Panc1 (cell line): ENCODE results near the gene ZDHHC4.

ENCODE experiments used
- POLR2AphosphoS5 ChIP-seq: IDR thresholded peaks from 2 replicates; pipeline ENCODE4 v1.6.1; 2012; ENCODE audit warnings: mild to moderate bottlenecking, low read depth, low read length, moderate library complexity
- SIN3A ChIP-seq: IDR thresholded peaks from 2 replicates; pipeline ENCODE4 v1.6.1; 2012; ENCODE audit warnings: low read depth, mild to moderate bottlenecking, low read length, moderate library complexity, borderline replicate concordance; ENCODE audit not compliant: insufficient read depth
- TCF7L2 ChIP-seq: IDR thresholded peaks from 2 replicates; pipeline ENCODE4 v1.6.1; 2011; ENCODE audit warnings: mild to moderate bottlenecking, low read depth, low read length, inconsistent platforms
- TF ChIP-seq, protein P1 (sequence below): fragments of 450-650 bp; IDR thresholded peaks from 2 replicates; pipeline ENCODE4 v1.5.1; 2017; ENCODE audit warnings: mild to moderate bottlenecking
- TF ChIP-seq, protein P2 (sequence below), 2 experiments: IDR thresholded peaks; 2 replicates each; pipeline ENCODE4 v1.6.1; 2011 to 2012; ENCODE audit warnings: low read depth in 2 of 2, control low read depth in 1 of 2, low read length in 1 of 2, mild to moderate bottlenecking in 1 of 2, moderate library complexity in 1 of 2; ENCODE audit not compliant: insufficient read depth in 1 of 2

DNA sequence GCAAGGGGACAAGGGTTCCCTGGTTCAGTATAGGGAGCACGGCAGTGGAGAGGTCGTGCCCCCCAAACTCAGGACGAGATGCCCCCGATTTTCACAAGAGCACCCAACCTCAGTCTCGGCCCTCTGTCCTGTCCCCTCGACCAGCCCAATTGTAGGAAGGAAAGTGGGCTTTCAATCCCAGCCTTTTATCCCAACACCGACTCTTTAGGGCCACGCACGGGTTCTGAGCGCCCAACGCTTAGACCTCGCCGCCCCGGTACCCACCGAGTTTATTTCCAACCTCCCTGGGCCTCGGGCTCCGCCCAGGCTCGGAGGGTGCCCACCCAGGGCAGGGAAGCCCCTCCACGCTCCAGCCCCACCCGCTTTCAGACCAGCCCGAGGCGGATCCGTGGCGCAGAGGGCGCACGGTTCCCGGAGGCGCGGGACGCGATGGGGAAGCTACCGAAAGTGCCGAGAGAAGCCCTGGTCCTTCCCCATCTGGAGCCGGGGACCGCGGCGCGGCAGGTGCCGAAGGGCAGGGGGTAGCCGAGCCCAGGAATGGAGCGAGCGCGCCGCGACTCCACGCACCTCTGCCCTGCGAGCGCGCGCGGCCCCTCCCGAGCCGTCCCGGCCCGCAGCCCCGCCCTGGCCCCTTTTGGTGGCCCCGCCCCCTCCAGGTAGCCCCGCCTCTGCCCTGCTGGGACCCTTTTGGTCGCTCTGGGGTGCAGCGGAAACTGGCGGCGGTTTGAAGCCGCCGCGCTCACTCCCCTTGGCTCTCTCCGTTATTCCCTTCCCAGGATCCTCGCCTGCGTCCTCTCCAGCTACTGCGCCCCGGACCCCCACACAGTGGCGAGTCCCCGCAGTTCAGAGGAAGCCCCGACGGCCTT is 46.4 kb upstream of the ZDHHC4 start:
- TF ChIP-seq, protein P1, sequence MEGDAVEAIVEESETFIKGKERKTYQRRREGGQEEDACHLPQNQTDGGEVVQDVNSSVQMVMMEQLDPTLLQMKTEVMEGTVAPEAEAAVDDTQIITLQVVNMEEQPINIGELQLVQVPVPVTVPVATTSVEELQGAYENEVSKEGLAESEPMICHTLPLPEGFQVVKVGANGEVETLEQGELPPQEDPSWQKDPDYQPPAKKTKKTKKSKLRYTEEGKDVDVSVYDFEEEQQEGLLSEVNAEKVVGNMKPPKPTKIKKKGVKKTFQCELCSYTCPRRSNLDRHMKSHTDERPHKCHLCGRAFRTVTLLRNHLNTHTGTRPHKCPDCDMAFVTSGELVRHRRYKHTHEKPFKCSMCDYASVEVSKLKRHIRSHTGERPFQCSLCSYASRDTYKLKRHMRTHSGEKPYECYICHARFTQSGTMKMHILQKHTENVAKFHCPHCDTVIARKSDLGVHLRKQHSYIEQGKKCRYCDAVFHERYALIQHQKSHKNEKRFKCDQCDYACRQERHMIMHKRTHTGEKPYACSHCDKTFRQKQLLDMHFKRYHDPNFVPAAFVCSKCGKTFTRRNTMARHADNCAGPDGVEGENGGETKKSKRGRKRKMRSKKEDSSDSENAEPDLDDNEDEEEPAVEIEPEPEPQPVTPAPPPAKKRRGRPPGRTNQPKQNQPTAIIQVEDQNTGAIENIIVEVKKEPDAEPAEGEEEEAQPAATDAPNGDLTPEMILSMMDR: no peak
- TF ChIP-seq, protein P2, sequence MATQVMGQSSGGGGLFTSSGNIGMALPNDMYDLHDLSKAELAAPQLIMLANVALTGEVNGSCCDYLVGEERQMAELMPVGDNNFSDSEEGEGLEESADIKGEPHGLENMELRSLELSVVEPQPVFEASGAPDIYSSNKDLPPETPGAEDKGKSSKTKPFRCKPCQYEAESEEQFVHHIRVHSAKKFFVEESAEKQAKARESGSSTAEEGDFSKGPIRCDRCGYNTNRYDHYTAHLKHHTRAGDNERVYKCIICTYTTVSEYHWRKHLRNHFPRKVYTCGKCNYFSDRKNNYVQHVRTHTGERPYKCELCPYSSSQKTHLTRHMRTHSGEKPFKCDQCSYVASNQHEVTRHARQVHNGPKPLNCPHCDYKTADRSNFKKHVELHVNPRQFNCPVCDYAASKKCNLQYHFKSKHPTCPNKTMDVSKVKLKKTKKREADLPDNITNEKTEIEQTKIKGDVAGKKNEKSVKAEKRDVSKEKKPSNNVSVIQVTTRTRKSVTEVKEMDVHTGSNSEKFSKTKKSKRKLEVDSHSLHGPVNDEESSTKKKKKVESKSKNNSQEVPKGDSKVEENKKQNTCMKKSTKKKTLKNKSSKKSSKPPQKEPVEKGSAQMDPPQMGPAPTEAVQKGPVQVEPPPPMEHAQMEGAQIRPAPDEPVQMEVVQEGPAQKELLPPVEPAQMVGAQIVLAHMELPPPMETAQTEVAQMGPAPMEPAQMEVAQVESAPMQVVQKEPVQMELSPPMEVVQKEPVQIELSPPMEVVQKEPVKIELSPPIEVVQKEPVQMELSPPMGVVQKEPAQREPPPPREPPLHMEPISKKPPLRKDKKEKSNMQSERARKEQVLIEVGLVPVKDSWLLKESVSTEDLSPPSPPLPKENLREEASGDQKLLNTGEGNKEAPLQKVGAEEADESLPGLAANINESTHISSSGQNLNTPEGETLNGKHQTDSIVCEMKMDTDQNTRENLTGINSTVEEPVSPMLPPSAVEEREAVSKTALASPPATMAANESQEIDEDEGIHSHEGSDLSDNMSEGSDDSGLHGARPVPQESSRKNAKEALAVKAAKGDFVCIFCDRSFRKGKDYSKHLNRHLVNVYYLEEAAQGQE (IDR thresholded peaks at IDR 0.05; ENCODE audit: insufficient read depth in 1 of 2, low read depth in 2 of 2, low read length in 1 of 2): no peak
- TF ChIP-seq SIN3A: no peak
- TF ChIP-seq POLR2AphosphoS5: no peak
- no peak for TF ChIP-seq TCF7L2
